ENCODE data around the gene PRPF19.

PRPF19 gene

GRCh38 chr11:60902625-60903024, 3.8 kb downstream of the PRPF19 start:
- no peak for DNase-seq

GRCh38 chr11:60900673-60901404, 5.5 kb downstream of the PRPF19 start:
- no peak for DNase-seq

- DNase-seq, result no peak
These were observed 6.4 kb downstream of the PRPF19 start for GRCh38 chr11:60899977-60900376.

- peak; percentile 29 for DNase-seq
These were observed 7.1 kb downstream of the PRPF19 start for GRCh38 chr11:60899046-60899936.

- no peak for DNase-seq
These were observed 8.9 kb downstream of the PRPF19 start for GRCh38 chr11:60897496-60897895.

- no peak for DNase-seq
These were observed 10.7 kb downstream of the PRPF19 start for GRCh38 chr11:60895687-60896086.

GRCh38 chr11:60891103-60891741, 15.2 kb downstream of the PRPF19 start:
- no peak for DNase-seq

- no peak for DNase-seq
These were observed 15.7 kb downstream of the PRPF19 start for GRCh38 chr11:60890696-60891095.

- no peak for DNase-seq
These were observed 16.5 kb downstream of the PRPF19 start for GRCh38 chr11:60889869-60890311.

GRCh38 chr11:60887556-60887955, 18.8 kb downstream of the PRPF19 start:
- DNase-seq, result peak; percentile 42

GRCh38 chr11:60880643-60881282, 25.6 kb downstream of the PRPF19 start:
- no peak for DNase-seq

- DNase-seq, result no peak
These were observed 26.3 kb downstream of the PRPF19 start for GRCh38 chr11:60879971-60880588.

- DNase-seq, result no peak
These were observed 27.3 kb downstream of the PRPF19 start for GRCh38 chr11:60879104-60879503.

GRCh38 chr11:60878245-60879101, 27.9 kb downstream of the PRPF19 start:
- no peak for DNase-seq

GRCh38 chr11:60876168-60876485, 30.3 kb downstream of the PRPF19 start:
- no peak for DNase-seq

GRCh38 chr11:60875366-60876167, 30.8 kb downstream of the PRPF19 start:
- no peak for DNase-seq

GRCh38 chr11:60874421-60875365, 31.7 kb downstream of the PRPF19 start:
- no peak for DNase-seq

GRCh38 chr11:60873533-60873932, 32.9 kb downstream of the PRPF19 start:
- no peak for DNase-seq

GRCh38 chr11:60872961-60873524, 33.3 kb downstream of the PRPF19 start:
- no peak for DNase-seq
